Heart right ventricle (tissue), 16 donors: ENCODE data around the gene MTMR10. TPM values are rescaled to one million over a fixed set of nuclear protein-coding genes. Genes with fewer than 3 reads are reported as not detected.

ENCODE experiments used
- ATAC-seq, 8 donors: fragments of 200-7000 bp; cut with Tn5 transposase; one replicate each; pipeline ENCODE4 v1.9.1; 2020; ENCODE audit warnings: mild to moderate bottlenecking in 8 of 8, moderate library complexity in 8 of 8, moderate number of reproducible peaks in 1 of 8
- DNase-seq, 2 donors: peaks; one replicate each; pipeline ENCODE4 v3.0.0-alpha.2; 2020
- H3K27ac ChIP-seq, 10 donors: fragments of 200-600 bp; sonication (generic) in 2 of 10; one replicate each; pipeline versions ENCODE4 v1.5.0 to v1.8.0; 2020 to 2022; ENCODE audit warnings: mild to moderate bottlenecking in 3 of 10
- H3K27me3 ChIP-seq, 7 donors: fragments of 200-600 bp; one replicate each; pipeline ENCODE4 v1.8.0; 2021 to 2022; ENCODE audit warnings: mild to moderate bottlenecking in 2 of 7
- H3K36me3 ChIP-seq, 9 donors: fragments of 200-600 bp; sonication (generic) in 1 of 9; one replicate each; pipeline versions ENCODE4 v1.5.0 to v1.8.0; 2020 to 2022; ENCODE audit warnings: mild to moderate bottlenecking in 2 of 9
- H3K4me1 ChIP-seq, 9 donors: fragments of 200-600 bp; sonication (generic) in 1 of 9; one replicate each; pipeline versions ENCODE4 v1.5.0 to v1.8.0; 2020 to 2022; ENCODE audit warnings: mild to moderate bottlenecking in 4 of 9
- H3K4me3 ChIP-seq, 10 donors: fragments of 200-600 bp; sonication (generic) in 2 of 10; one replicate each; pipeline versions ENCODE4 v1.5.0 to v1.8.0; 2020 to 2022; ENCODE audit warnings: mild to moderate bottlenecking in 7 of 10, moderate library complexity in 2 of 10
- H3K9me3 ChIP-seq, 11 donors: fragments of 200-600 bp in 10 of 11; sonication (generic) in 2 of 11; one replicate each; pipeline versions ENCODE4 v1.5.0 to v1.8.0; 2013 to 2022; ENCODE audit warnings: mild to moderate bottlenecking in 2 of 11, control low read depth in 1 of 11, moderate library complexity in 1 of 11
- WGBS, 2 donors: extraction: QIAGEN DNeasy Blood & Tissue Kit; methylation state at CpG; one replicate each; pipeline ENCODE4 v1.1.7; 2013; ENCODE audit warnings: inconsistent platforms in 1 of 2; 5-methylcytosine and 5-hydroxymethylcytosine counted together
- intact Hi-C, 10 donors: fragments of 100-400 bp; cut with DNase I; formaldehyde crosslinking; loops; one replicate each; pipeline versions ENCODE4 v1.11.1 to v1.14.2; 2022
- polyA plus RNA-seq, 2 donors: library from polyadenylated mRNA; stranded (reverse); fragments of 200-250 nt; gene quantifications; one replicate each; pipeline ENCODE4 v1.2.3, GENCODE V29; 2013
- total RNA-seq, 10 donors: library from RNA; stranded (reverse); fragmentation: NEBNext Ultra II Directional in 3 of 10; extraction: Animal tissue kit (Norgen Biotek cat#: 25700) in 3 of 10; gene quantifications; one replicate each; pipeline versions ENCODE4 v1.2.1 to v1.2.4, GENCODE V29; 2021 to 2023
- TF ChIP-seq, protein P1 (sequence below), 9 donors: fragments of 200-600 bp; sonication (generic) in 2 of 9; IDR thresholded peaks; one replicate each; pipeline versions ENCODE4 v1.5.0 to v1.8.0; 2021 to 2022; ENCODE audit warnings: antibody characterized with exemption in 9 of 9, mild to moderate bottlenecking in 5 of 9, moderate library complexity in 1 of 9
- donor health status: Arrhythmogenic right ventricular cardiomyopathy.
- donor health status: ischemic (EF 13 %, LVEDD 7.1; RV severe dilation, severe dysfunction).
- donor health status: healthy with polysubstance abuse.
- donor health status: DM: no; HTN: yes; CAD: no.
- donor health status: DM: no; HTN: no; CAD: no.
- donor health status: ischemic (EF 25% LVEDD 6.9; RV normal size, moderate dysfunction).
- donor health status: ischemic (EF 25% LVEDD 5.7; RV mildly dilated, moderate dysfunction).
- donor health status: healthy.
- donor health status: DM: yes; HTN: yes; CAD: no.
- donor health status: Ischemic cardiomyopathy.
- donor health status: ischemic (EF 35%, LVEDD 5.7; RV mildly dilated, moderate dysfunction).
- donor health status: nonischemic (EF 11% LVEDD 7.7; RV severe dilation, severe dysfunction).
- donor health status: DM: yes; HTN: yes; CAD: no.
- donor health status: PGD.
- donor health status: ischemic (EF 29% LVEDD 5.4; RV normal size, mild dysfunction).
- donor health status: nonischemic (EF 23%, LVEDD 6.1; RV moderate dilation, normal function).

MTMR10 gene
- total and polyA plus RNA-seq, 12 donors, result 9.4 to 50.1 (median 29.2) TPM

DNA sequence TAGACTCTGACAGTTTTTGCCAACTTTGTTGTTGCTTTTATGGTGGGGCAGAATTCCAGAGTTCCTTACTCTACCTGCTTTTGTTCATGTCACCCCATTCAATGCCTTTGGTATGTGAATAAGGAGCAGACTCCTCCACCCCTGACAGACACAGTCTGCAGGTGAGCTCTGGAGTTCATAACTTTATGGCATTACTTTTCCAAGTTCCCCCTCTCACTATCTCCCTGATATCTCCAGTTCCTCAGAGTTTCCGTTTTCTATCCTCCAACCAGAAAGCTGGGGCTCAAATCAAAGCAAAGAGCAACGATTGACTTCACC, 23.1 kb upstream of the MTMR10 start:
- ATAC-seq, result no peak
- no peaks in the 10 kb centered on the region for H3K27me3 ChIP-seq
- no peak overlapping the region for H3K4me3 ChIP-seq
- H3K36me3 ChIP-seq, result no peaks in the 10 kb centered on the region
- TF ChIP-seq, protein P1, sequence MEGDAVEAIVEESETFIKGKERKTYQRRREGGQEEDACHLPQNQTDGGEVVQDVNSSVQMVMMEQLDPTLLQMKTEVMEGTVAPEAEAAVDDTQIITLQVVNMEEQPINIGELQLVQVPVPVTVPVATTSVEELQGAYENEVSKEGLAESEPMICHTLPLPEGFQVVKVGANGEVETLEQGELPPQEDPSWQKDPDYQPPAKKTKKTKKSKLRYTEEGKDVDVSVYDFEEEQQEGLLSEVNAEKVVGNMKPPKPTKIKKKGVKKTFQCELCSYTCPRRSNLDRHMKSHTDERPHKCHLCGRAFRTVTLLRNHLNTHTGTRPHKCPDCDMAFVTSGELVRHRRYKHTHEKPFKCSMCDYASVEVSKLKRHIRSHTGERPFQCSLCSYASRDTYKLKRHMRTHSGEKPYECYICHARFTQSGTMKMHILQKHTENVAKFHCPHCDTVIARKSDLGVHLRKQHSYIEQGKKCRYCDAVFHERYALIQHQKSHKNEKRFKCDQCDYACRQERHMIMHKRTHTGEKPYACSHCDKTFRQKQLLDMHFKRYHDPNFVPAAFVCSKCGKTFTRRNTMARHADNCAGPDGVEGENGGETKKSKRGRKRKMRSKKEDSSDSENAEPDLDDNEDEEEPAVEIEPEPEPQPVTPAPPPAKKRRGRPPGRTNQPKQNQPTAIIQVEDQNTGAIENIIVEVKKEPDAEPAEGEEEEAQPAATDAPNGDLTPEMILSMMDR (IDR thresholded peaks at IDR 0.05), result no peak
- peaks cover 0 to 29% (median 9%) of the 10 kb centered on the region in 11 donors for H3K9me3 ChIP-seq
- H3K4me1 ChIP-seq, result no peaks in the 10 kb centered on the region
- DNase-seq, result no peak
- WGBS, 2 donors, result 32 to 60% methylated on average over 2 of the region's 2 CpGs
- H3K27ac ChIP-seq, result no peak overlapping the region
- intact Hi-C loops, result no loop called here

DNA sequence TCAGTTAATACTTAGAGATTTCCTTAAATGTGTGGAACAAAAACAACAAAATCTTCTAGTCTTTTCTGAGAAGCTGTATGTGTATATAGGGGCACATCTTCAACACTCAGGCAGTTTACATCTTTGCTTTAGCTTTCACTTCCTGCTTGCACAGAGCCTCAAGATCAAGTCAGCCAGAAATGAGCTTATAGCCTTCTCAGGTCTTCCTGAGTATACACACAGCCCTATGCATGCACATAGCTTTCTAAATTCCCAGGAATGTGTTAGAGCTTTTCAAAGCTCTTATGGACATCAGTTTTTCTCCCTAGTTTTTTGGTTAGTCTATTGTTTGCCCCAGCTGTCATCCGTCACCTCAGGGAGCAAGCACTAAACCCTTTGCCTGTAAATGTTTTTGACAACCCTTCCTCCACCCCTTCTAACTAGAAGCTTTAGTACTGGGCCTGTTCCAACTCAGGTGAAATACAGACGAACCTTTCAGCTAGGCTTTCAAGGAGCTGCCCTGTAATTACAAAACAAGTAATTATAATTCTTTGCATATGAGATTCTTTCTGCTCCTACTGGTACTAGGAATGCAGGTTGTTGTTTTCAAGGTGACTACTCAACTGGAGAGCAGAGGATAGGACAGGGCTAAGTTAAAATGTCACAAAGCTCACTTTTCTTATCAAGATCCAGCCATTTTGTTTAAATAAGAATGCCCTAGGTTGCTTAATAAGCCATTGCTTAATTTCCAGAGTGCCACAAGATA, 22.6 kb upstream of the MTMR10 start:
- Histone ChIP-seq H3K9me3 (peaks cover 0 to 29% (median 9%) of the 10 kb centered on the region in 11 donors), H3K4me3 (no peak overlapping the region), H3K27me3 (no peaks in the 10 kb centered on the region), H3K27ac (no peak overlapping the region), H3K36me3 (no peaks in the 10 kb centered on the region), H3K4me1 (no peaks in the 10 kb centered on the region)
- no peak for DNase-seq
- no peak for ATAC-seq
- TF ChIP-seq, protein P1 (IDR thresholded peaks at IDR 0.05), result no peak
- intact Hi-C loops, result no loop called here
- WGBS, 2 donors, result 73 to 74% methylated on average over 2 of the region's 2 CpGs

DNA sequence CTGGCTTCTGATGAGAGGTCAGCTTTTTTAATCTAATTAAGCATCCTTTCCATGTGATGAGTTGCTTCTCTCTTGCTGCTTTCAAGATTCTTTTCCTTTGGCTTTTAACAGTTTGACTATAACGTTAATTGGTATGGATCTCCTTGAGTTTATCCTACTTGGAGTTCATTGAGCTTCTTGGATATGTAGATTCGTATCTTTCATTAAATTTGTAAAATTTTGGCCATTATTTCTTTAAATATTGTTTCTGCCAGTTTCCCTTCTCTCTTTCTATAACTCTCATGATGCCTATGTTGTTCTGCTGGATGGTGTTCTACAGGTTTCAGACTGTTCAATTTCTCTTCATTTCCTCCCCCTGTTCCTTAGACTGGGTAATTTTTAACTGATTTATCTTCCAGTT, 21.0 kb upstream of the MTMR10 start:
- DNase-seq (no peak), ATAC-seq (no peak)
- H3K36me3 ChIP-seq, result no peaks in the 10 kb centered on the region
- peaks cover 0 to 29% (median 9%) of the 10 kb centered on the region in 11 donors for H3K9me3 ChIP-seq
- no peaks in the 10 kb centered on the region for H3K27me3 ChIP-seq
- H3K4me3 ChIP-seq, result no peak overlapping the region
- TF ChIP-seq, protein P1 (IDR thresholded peaks at IDR 0.05), result no peak
- 84 to 85% methylated on average over 2 of the region's 2 CpGs for WGBS, 2 donors
- H3K27ac ChIP-seq, result no peak overlapping the region
- H3K4me1 ChIP-seq, result no peaks in the 10 kb centered on the region
- intact Hi-C loops, result no loop called here

- Histone ChIP-seq H3K4me1 (peaks cover 0 to 8% (median 2%) of the 10 kb centered on the region in 9 donors), H3K36me3 (no peaks in the 10 kb centered on the region), H3K4me3 (no peak overlapping the region), H3K27ac (no peak overlapping the region), H3K27me3 (no peaks in the 10 kb centered on the region), H3K9me3 (peaks cover 0 to 29% (median 9%) of the 10 kb centered on the region in 11 donors)
- ATAC-seq, result no peak
- DNase-seq, result no peak
- WGBS, 2 donors, result 94 to 98% methylated on average over 1 of the region's 1 CpG
- TF ChIP-seq, protein P1 (IDR thresholded peaks at IDR 0.05), result no peak
- intact Hi-C loops, result no loop called here
Measured at GRCh38 chr15:31010036-31010435, 18.6 kb upstream of the MTMR10 start.
